Right cardiac atrium (tissue), 5 donors: ENCODE measurements around the gene CELF2. TPM values are rescaled to one million over a fixed set of nuclear protein-coding genes. Genes with fewer than 3 reads are reported as not detected.

ENCODE experiments used
- ATAC-seq, 2 donors: fragments of 200-7000 bp; cut with Tn5 transposase; one replicate each; pipeline versions ENCODE4 v1.8.0 to v1.9.1; 2020; ENCODE audit warnings: moderate library complexity in 2 of 2, mild to moderate bottlenecking in 1 of 2
- DNase-seq, 3 donors: peaks; one replicate each; pipeline ENCODE4 v3.0.0-alpha.2; 2020
- H3K27ac ChIP-seq: one replicate; pipeline ENCODE4 v1.5.1; 2013; ENCODE audit warnings: mild to moderate bottlenecking, low read length, control low read depth, moderate library complexity
- H3K27me3 ChIP-seq: one replicate; pipeline ENCODE4 v1.6.1; 2013; ENCODE audit not compliant: control insufficient read depth, insufficient read depth
- H3K4me1 ChIP-seq: one replicate; pipeline ENCODE4 v1.6.1; 2013; ENCODE audit warnings: low read length; ENCODE audit not compliant: control insufficient read depth, insufficient read depth
- H3K4me3 ChIP-seq: one replicate; pipeline ENCODE4 v1.5.1; 2013; ENCODE audit warnings: low read length, control low read depth
- H3K9me3 ChIP-seq: one replicate; pipeline ENCODE4 v1.6.1; 2013; ENCODE audit warnings: low read length; ENCODE audit not compliant: control insufficient read depth
- WGBS: extraction: QIAGEN DNeasy Blood & Tissue Kit; methylation state at CpG from one replicate; pipeline ENCODE4 v1.1.7; 2013; 5-methylcytosine and 5-hydroxymethylcytosine counted together
- intact Hi-C, 4 donors: fragments of 100-400 bp; cut with DNase I; formaldehyde crosslinking; loops; one replicate each; pipeline versions ENCODE4 v1.11.0 to v1.14.0; 2022 to 2023
- polyA plus RNA-seq: library from polyadenylated mRNA; stranded (reverse); fragments of 200-250 nt; gene quantifications from one replicate; pipeline ENCODE4 v1.2.3, GENCODE V29; 2013
- total RNA-seq, 4 donors: library from RNA; stranded (reverse); fragmentation: NEBNext Ultra II Directional; extraction: Animal tissue kit (Norgen Biotek cat#: 25700); gene quantifications; one replicate each; pipeline ENCODE4 v1.2.1, GENCODE V29; 2021
- donor health status: healthy with polysubstance abuse.
- donor health status: DM: no; HTN: yes; CAD: no.
- donor health status: DM: no; HTN: no; CAD: no.
- donor health status: DM: no; HTN: yes; CAD: no; lungs with severe emphysema.
- donor health status: DM: yes; HTN: yes; CAD: no.

CELF2 gene
- total and polyA plus RNA-seq, 5 donors, result 19.4 to 87.0 (median 76.8) TPM

GRCh38 chr10:11225935-11226334, 208.3 kb downstream of the CELF2 start:
- DNase-seq (peak in 2 of 3 donors; percentile 33 to 69), ATAC-seq (peak; percentile 10 to 56)
- WGBS, result 60% methylated on average over 5 of the region's 5 CpGs
- Histone ChIP-seq H3K9me3 (no peaks in the 10 kb centered on the region), H3K27ac (no peak overlapping the region), H3K27me3 (no peaks in the 10 kb centered on the region), H3K4me3 (no peak overlapping the region), H3K4me1 (peaks cover 11% of the 10 kb centered on the region)
- intact Hi-C loops, result no loop called here

- Histone ChIP-seq H3K4me1 (peaks cover 11% of the 10 kb centered on the region), H3K27me3 (no peaks in the 10 kb centered on the region), H3K27ac (no peak overlapping the region), H3K4me3 (no peak overlapping the region), H3K9me3 (no peaks in the 10 kb centered on the region)
- WGBS, result 86% methylated on average over 7 of the region's 7 CpGs
- ATAC-seq (no peak), DNase-seq (no peak)
- intact Hi-C loops, result no loop called here
Observed at GRCh38 chr10:11227103-11227502, 209.4 kb downstream of the CELF2 start.

- no peak for ATAC-seq
- H3K9me3 ChIP-seq, result no peaks in the 10 kb centered on the region
- intact Hi-C loops, result no loop called here
- WGBS, result 76% methylated on average over 5 of the region's 5 CpGs
- no peak overlapping the region for H3K4me3 ChIP-seq
- H3K4me1 ChIP-seq, result peaks cover 5% of the 10 kb centered on the region
- no peak for DNase-seq
- no peak overlapping the region for H3K27ac ChIP-seq
- H3K27me3 ChIP-seq, result no peaks in the 10 kb centered on the region
Observed at GRCh38 chr10:11229893-11230292, 212.2 kb downstream of the CELF2 start.

- ATAC-seq, result no peak
- intact Hi-C loops, result no loop called here
- H3K4me1 ChIP-seq, result peaks cover 5% of the 10 kb centered on the region
- DNase-seq, result no peak
- no peak overlapping the region for H3K27ac ChIP-seq
- 55% methylated on average over 5 of the region's 5 CpGs for WGBS
- no peaks in the 10 kb centered on the region for H3K27me3 ChIP-seq
- no peaks in the 10 kb centered on the region for H3K9me3 ChIP-seq
- H3K4me3 ChIP-seq, result no peak overlapping the region
Observed at GRCh38 chr10:11230498-11231167, 213.0 kb downstream of the CELF2 start.

GRCh38 chr10:11231285-11231684, 213.6 kb downstream of the CELF2 start:
- WGBS, result 68% methylated on average over 3 of the region's 3 CpGs

GRCh38 chr10:11232222-11232961, 214.7 kb downstream of the CELF2 start:
- no peak overlapping the region for H3K4me3 ChIP-seq
- peaks cover 2% of the 10 kb centered on the region for H3K4me1 ChIP-seq
- 88% methylated on average over 8 of the region's 8 CpGs for WGBS
- no peaks in the 10 kb centered on the region for H3K27me3 ChIP-seq
- H3K9me3 ChIP-seq, result no peaks in the 10 kb centered on the region
- DNase-seq (no peak), ATAC-seq (no peak)
- intact Hi-C loops, result no loop called here
- no peak overlapping the region for H3K27ac ChIP-seq

More at GRCh38 chr10:11231285-11231684, 213.6 kb downstream of the CELF2 start:
- H3K4me3 ChIP-seq, result no peak overlapping the region
- intact Hi-C loops, result no loop called here
- peaks cover 5% of the 10 kb centered on the region for H3K4me1 ChIP-seq
- no peaks in the 10 kb centered on the region for H3K27me3 ChIP-seq
- ATAC-seq (no peak), DNase-seq (no peak)
- no peaks in the 10 kb centered on the region for H3K9me3 ChIP-seq
- no peak overlapping the region for H3K27ac ChIP-seq

GRCh38 chr10:11234857-11235531, 217.3 kb downstream of the CELF2 start:
- no peaks in the 10 kb centered on the region for H3K27me3 ChIP-seq
- DNase-seq, result no peak
- H3K27ac ChIP-seq, result no peak overlapping the region
- 86% methylated on average over 6 of the region's 6 CpGs for WGBS
- H3K4me3 ChIP-seq, result no peak overlapping the region
- no peaks in the 10 kb centered on the region for H3K4me1 ChIP-seq
- H3K9me3 ChIP-seq, result no peaks in the 10 kb centered on the region
- no peak for ATAC-seq
- intact Hi-C loops, result no loop called here

- no peaks in the 10 kb centered on the region for H3K9me3 ChIP-seq
- no peaks in the 10 kb centered on the region for H3K27me3 ChIP-seq
- 79% methylated on average over 4 of the region's 4 CpGs for WGBS
- ATAC-seq (no peak), DNase-seq (no peak)
- H3K27ac ChIP-seq, result no peak overlapping the region
- H3K4me1 ChIP-seq, result no peaks in the 10 kb centered on the region
- intact Hi-C loops, result no loop called here
- H3K4me3 ChIP-seq, result no peak overlapping the region
Observed at GRCh38 chr10:11235771-11236170, 218.1 kb downstream of the CELF2 start.

- 62% methylated on average over 2 of the region's 2 CpGs for WGBS
- DNase-seq (no peak), ATAC-seq (no peak)
- intact Hi-C loops, result no loop called here
- H3K4me1 ChIP-seq, result no peaks in the 10 kb centered on the region
- no peaks in the 10 kb centered on the region for H3K9me3 ChIP-seq
- no peak overlapping the region for H3K27ac ChIP-seq
- no peaks in the 10 kb centered on the region for H3K27me3 ChIP-seq
- H3K4me3 ChIP-seq, result no peak overlapping the region
Observed at GRCh38 chr10:11236234-11236633, 218.6 kb downstream of the CELF2 start.

- intact Hi-C loops, result no loop called here
- no peak for ATAC-seq
- peaks cover 4% of the 10 kb centered on the region for H3K4me1 ChIP-seq
- no peaks in the 10 kb centered on the region for H3K27me3 ChIP-seq
- H3K27ac ChIP-seq, result no peak overlapping the region
- 87% methylated on average over 7 of the region's 7 CpGs for WGBS
- no peak for DNase-seq
- no peak overlapping the region for H3K4me3 ChIP-seq
- no peaks in the 10 kb centered on the region for H3K9me3 ChIP-seq
Observed at GRCh38 chr10:11237571-11237970, 219.9 kb downstream of the CELF2 start.

GRCh38 chr10:11238893-11239292, 221.2 kb downstream of the CELF2 start:
- Histone ChIP-seq H3K9me3 (no peaks in the 10 kb centered on the region), H3K4me3 (no peak overlapping the region), H3K27ac (no peak overlapping the region), H3K4me1 (peaks cover 4% of the 10 kb centered on the region), H3K27me3 (no peaks in the 10 kb centered on the region)
- ATAC-seq (no peak), DNase-seq (no peak)
- WGBS, result 44% methylated on average over 4 of the region's 4 CpGs
- intact Hi-C loops, result no loop called here
